ENCODE measurements around the gene SCN2A. TPM values are rescaled to one million over a fixed set of nuclear protein-coding genes. Genes with fewer than 3 reads are reported as not detected.

The SCN2A gene
- total and polyA plus RNA-seq, 2 donors (not counting 3 experiments of a cell fraction or from before 2014, with no cell fraction given) = not detected

DNA sequence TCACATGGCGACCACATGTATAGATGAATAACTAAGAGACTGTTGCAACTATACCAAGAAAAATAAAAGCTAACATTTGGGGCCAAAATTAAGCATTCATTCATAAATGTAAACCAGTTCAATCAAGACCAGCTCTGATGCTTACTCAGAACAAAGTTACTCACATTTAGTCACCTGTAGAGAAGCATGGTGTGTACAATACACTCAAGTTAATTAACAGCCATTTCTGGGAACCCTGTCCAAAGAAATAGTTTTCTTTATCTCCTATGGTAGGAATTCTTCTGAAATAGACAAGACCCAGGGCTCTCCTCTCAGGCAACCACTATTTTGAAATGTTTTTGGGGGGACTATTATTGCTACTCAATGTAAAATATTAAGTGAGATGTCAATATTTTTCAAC lies 37.0 kb upstream of the SCN2A start:
- H3K27me3 ChIP-seq (ENCODE audit: control insufficient read depth in 2 of 2, insufficient read depth in 2 of 2, low read length in 2 of 2) = peaks cover 1 to 4% of the 10 kb centered on the region in 2 experiments
- no peak overlapping the region for H3K9ac ChIP-seq (replicated peaks; ENCODE audit: extremely low read depth, insufficient read depth, low read length)
- no peak overlapping the region for H3K4me2 ChIP-seq (ENCODE audit: insufficient read depth, low read length)
- ChIA-PET POLR2A (no interaction called here), CTCF (interaction anchor here (1.4 to 7.3 kb wide), 3 partner anchors 18 to 209 kb away, joined by 4 to 186 read pairs (median 157); no protein-coding TSS in a partner anchor)
- H3K4me3 ChIP-seq (replicated peaks in 1 of 3; ENCODE audit: insufficient read depth in 1 of 3, low read depth in 1 of 3, low read length in 3 of 3) = no peak overlapping the region
- BruUV-seq (replicated peaks) = no TSS peak
- TF ChIP-seq POLR2AphosphoS5 (IDR thresholded peaks at IDR 0.05; ENCODE audit: insufficient read depth, low read depth, low read length) (no peak), POLR2A (IDR thresholded peaks at IDR 0.05; ENCODE audit: low read depth, low read length) (no peak), GATA2 (IDR thresholded peaks at IDR 0.05; ENCODE audit: insufficient read depth, insufficient read length, low read depth, low read length) (no peak), MYC (IDR thresholded peaks at IDR 0.05; ENCODE audit: low read depth, low read length) (no peak), EZH2 (IDR thresholded peaks at IDR 0.05; ENCODE audit: borderline replicate concordance, low read depth, low read length, severe bottlenecking) (no peak), FOS (IDR thresholded peaks at IDR 0.05; ENCODE audit: borderline replicate concordance, insufficient read depth, low read length) (no peak), JUN (IDR thresholded peaks at IDR 0.05; ENCODE audit: borderline replicate concordance, insufficient read depth, insufficient read length, low read depth) (no peak)
- TF ChIP-seq, protein P1, sequence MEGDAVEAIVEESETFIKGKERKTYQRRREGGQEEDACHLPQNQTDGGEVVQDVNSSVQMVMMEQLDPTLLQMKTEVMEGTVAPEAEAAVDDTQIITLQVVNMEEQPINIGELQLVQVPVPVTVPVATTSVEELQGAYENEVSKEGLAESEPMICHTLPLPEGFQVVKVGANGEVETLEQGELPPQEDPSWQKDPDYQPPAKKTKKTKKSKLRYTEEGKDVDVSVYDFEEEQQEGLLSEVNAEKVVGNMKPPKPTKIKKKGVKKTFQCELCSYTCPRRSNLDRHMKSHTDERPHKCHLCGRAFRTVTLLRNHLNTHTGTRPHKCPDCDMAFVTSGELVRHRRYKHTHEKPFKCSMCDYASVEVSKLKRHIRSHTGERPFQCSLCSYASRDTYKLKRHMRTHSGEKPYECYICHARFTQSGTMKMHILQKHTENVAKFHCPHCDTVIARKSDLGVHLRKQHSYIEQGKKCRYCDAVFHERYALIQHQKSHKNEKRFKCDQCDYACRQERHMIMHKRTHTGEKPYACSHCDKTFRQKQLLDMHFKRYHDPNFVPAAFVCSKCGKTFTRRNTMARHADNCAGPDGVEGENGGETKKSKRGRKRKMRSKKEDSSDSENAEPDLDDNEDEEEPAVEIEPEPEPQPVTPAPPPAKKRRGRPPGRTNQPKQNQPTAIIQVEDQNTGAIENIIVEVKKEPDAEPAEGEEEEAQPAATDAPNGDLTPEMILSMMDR (IDR thresholded peaks at IDR 0.05; ENCODE audit: extremely low read depth in 1 of 2, insufficient read depth in 1 of 2, low read depth in 1 of 2, low read length in 2 of 2) = no peak
- TF ChIP-seq, protein P2, sequence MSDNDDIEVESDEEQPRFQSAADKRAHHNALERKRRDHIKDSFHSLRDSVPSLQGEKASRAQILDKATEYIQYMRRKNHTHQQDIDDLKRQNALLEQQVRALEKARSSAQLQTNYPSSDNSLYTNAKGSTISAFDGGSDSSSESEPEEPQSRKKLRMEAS (IDR thresholded peaks at IDR 0.05; ENCODE audit: insufficient read depth, insufficient read length) = no peak
- dilution Hi-C loops (cut with MboI; ENCODE audit: extremely low pct_ligation_motif_present, low sequenced_read_pairs) (no loop called here), intact Hi-C loops (cut with micrococcal nuclease) (loop anchor here (5.0 kb wide), 1 partner anchor 465 kb away; no protein-coding TSS in a partner anchor)
- H3K36me3 ChIP-seq (ENCODE audit: control insufficient read depth in 2 of 2, extremely low read depth in 1 of 2, insufficient read depth in 2 of 2, low read length in 2 of 2) = no peaks in the 10 kb centered on the region
- no peak overlapping the region for H2AFZ ChIP-seq (ENCODE audit: low read depth, low read length)
- H3K9me1 ChIP-seq (replicated peaks; ENCODE audit: control insufficient read depth, extremely low read depth, insufficient read depth, low read length) = no peaks in the 10 kb centered on the region
- H4K20me1 ChIP-seq (replicated peaks; ENCODE audit: control insufficient read depth, extremely low read depth, insufficient read depth, low read length) = no peaks in the 10 kb centered on the region
- no peaks in the 10 kb centered on the region for H3K4me1 ChIP-seq (ENCODE audit: control insufficient read depth, extremely low read depth, insufficient read depth, low read length)
- H3K79me2 ChIP-seq (ENCODE audit: control insufficient read depth, insufficient read depth, low read length) = no peaks in the 10 kb centered on the region
- H3K27ac ChIP-seq (ENCODE audit: insufficient read depth, low read depth, low read length) = no peak overlapping the region
- DNase-seq (ENCODE audit: low read depth, low spot score) (no peak), FAIRE-seq (no peak)
- no peaks in the 10 kb centered on the region for H3K9me3 ChIP-seq (replicated peaks; ENCODE audit: control insufficient read depth, insufficient read depth, low read length)
